K562 (cell line): Measurements from ENCODE around the gene RNASE8. TPM values are rescaled to one million over a fixed set of nuclear protein-coding genes. Genes with fewer than 3 reads are reported as not detected.

Experiments
- BRD4 ChIP-seq: fragments of 200-600 bp; sonication (generic); IDR thresholded peaks from 2 replicates; pipeline ENCODE4 v1.6.1; 2017; ENCODE audit warnings: inconsistent platforms
- CCNT2 ChIP-seq: IDR thresholded peaks from 2 replicates; pipeline ENCODE4 v1.6.1; 2011; ENCODE audit warnings: borderline replicate concordance, low read depth, mild to moderate bottlenecking, moderate library complexity, mixed read lengths, low read length; ENCODE audit not compliant: insufficient read length; ENCODE audit errors: extremely low read depth
- FOXP1 ChIP-seq: sonication (generic); formaldehyde crosslinking; IDR thresholded peaks from 2 replicates; pipeline ENCODE4 v1.8.0; 2022; ENCODE audit warnings: mild to moderate bottlenecking, missing genetic modification reagents
- HCFC1 ChIP-seq: IDR thresholded peaks from 2 replicates; pipeline ENCODE4 v1.6.1; 2012; ENCODE audit warnings: low read depth, low read length, improper control_type of control experiment
- HNRNPUL1 ChIP-seq: fragments of 200-400 bp; formaldehyde crosslinking; IDR thresholded peaks from 2 replicates; pipeline ENCODE4 v1.6.1; 2017; ENCODE audit warnings: low read length
- MCM2 ChIP-seq: fragments of 450-650 bp; IDR thresholded peaks from 2 replicates; pipeline ENCODE4 v1.6.1; 2017; ENCODE audit warnings: low read depth, mild to moderate bottlenecking
- MYC ChIP-seq, 2 experiments: fragments of 250-450 bp in 1 of 2; sonication (Bioruptor Pico) in 1 of 2; IDR thresholded peaks; 2 replicates each; pipeline versions ENCODE4 v1.5.1 to v1.6.1; 2012 to 2021; ENCODE audit warnings: low read depth in 2 of 2, borderline replicate concordance in 1 of 2, improper control_type of control experiment in 1 of 2, low read length in 1 of 2, mild to moderate bottlenecking in 1 of 2, moderate library complexity in 1 of 2
- PTBP1 ChIP-seq: fragments of 200-400 bp; formaldehyde crosslinking; IDR thresholded peaks from 2 replicates; pipeline ENCODE4 v1.6.1; 2017; ENCODE audit warnings: low read depth, low read length
- SMAD4 ChIP-seq: fragments of 250-450 bp; sonication (Bioruptor Pico); conservative IDR thresholded peaks from 2 replicates; pipeline ENCODE4 v1.8.0; 2021; ENCODE audit warnings: inconsistent platforms, mild to moderate bottlenecking, moderate library complexity
- ZFP1 ChIP-seq: fragments of 450-650 bp; formaldehyde crosslinking; IDR thresholded peaks from 2 replicates; pipeline ENCODE4 v1.4.0; 2020; ENCODE audit warnings: mild to moderate bottlenecking, mixed read lengths
- ZFP36 ChIP-seq: fragments of 150-350 bp; IDR thresholded peaks from 2 replicates; pipeline ENCODE4 v1.6.1; 2018; ENCODE audit warnings: low read length, low read depth; ENCODE audit not compliant: partially characterized antibody
- ZKSCAN1 ChIP-seq: fragments of 150-350 bp; IDR thresholded peaks from 2 replicates; pipeline ENCODE4 v1.6.1; 2016; ENCODE audit warnings: low read depth, low read length
- ZNF184 ChIP-seq: sonication (generic); formaldehyde crosslinking; IDR thresholded peaks from 2 replicates; pipeline ENCODE4 v1.5.0; 2020; ENCODE audit warnings: missing genetic modification reagents
- ZNF79 ChIP-seq: fragments of 250-450 bp; sonication (Bioruptor Pico); IDR thresholded peaks from 2 replicates; pipeline ENCODE4 v1.4.0; 2020; ENCODE audit warnings: low read depth, mild to moderate bottlenecking, moderate library complexity
- polyA plus RNA-seq, 8 experiments: library from polyadenylated mRNA; depleted of rRNA in 4 of 8; stranded (reverse) in 5 of 8; unstranded in 3 of 8; fragments of >200 nt; fragmentation: Nextera tagmentation in 2 of 8; fragmentation: Illumina TruSeq in 1 of 8; extraction: Ambion mirVana in 2 of 8; extraction: Trizol in 1 of 8; gene quantifications; 2 replicates each; pipeline versions ENCODE4 v1.2.1 to v1.2.3, GENCODE V29; 2011 to 2014; ENCODE audit warnings: inconsistent platforms in 1 of 8, missing spikeins in 1 of 8
- total RNA-seq, 7 experiments: library from RNA; depleted of rRNA in 6 of 7; stranded (reverse); fragments of >200 nt in 6 of 7; fragmentation: Illumina TruSeq in 2 of 7; extraction: Trizol in 2 of 7; gene quantifications; 2 replicates each; pipeline versions ENCODE4 v1.2.1 to v1.2.3, GENCODE V29; 2011 to 2021; ENCODE audit warnings: low replicate concordance in 1 of 7
- TF ChIP-seq, protein P1 (sequence below): fragments of 250-450 bp; sonication (Bioruptor Pico); IDR thresholded peaks from 2 replicates; pipeline ENCODE4 v1.5.1; 2021; ENCODE audit warnings: mild to moderate bottlenecking
- TF ChIP-seq, protein P2 (sequence below): sonication (generic); formaldehyde crosslinking; IDR thresholded peaks from 2 replicates; pipeline ENCODE4 v1.8.1; 2023; ENCODE audit warnings: mild to moderate bottlenecking, missing genetic modification reagents
- TF ChIP-seq, protein P3 (sequence below), 2 experiments: fragments of 450-650 bp; IDR thresholded peaks; 2 replicates each; pipeline ENCODE4 v1.6.1; 2018; ENCODE audit warnings: mild to moderate bottlenecking in 2 of 2, low read depth in 1 of 2; ENCODE audit not compliant: partially characterized antibody in 2 of 2

Gene RNASE8
- total and polyA plus RNA-seq, 9 of the 15 experiments (the other 6 are each of a cell fraction or from before 2014, with no cell fraction given): not detected

DNA sequence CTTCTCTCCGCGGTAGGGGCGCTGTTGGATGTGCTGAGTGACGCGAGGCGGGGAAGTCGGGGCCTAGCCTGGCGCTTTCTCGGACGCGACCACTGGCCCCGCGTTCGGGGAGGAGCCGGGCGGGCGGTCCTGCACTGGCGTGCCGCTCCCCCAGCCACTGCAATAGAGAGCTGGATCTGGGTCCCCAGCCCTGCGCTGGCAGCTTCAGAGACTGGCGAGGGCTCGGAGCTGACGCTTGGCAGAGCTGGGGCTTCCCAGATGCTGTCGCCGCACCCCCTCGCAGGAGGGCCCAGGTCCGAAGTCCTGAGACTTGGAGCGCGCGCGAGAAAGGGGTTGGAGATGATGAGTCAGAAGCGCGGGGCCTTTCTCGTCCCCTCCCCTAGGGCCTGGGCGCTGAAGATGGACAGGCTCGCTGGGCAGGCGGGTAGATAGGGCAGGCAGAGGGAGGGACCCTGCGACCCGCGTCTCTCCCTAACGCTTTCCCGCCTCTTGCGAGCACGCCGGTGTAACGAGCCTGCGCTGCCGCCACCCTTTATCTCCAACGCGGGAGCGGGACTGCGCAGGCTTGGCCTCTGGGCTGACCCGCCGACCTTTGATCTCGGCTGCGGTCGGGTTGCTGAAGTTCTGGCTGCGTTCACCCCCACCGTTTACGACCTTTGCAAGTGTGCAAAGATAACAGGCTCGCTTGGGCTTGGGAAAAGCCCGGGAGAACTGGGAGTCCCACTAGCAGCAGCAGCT lies 46.3 kb downstream of the RNASE8 start (continued):
- TF ChIP-seq, protein P1, sequence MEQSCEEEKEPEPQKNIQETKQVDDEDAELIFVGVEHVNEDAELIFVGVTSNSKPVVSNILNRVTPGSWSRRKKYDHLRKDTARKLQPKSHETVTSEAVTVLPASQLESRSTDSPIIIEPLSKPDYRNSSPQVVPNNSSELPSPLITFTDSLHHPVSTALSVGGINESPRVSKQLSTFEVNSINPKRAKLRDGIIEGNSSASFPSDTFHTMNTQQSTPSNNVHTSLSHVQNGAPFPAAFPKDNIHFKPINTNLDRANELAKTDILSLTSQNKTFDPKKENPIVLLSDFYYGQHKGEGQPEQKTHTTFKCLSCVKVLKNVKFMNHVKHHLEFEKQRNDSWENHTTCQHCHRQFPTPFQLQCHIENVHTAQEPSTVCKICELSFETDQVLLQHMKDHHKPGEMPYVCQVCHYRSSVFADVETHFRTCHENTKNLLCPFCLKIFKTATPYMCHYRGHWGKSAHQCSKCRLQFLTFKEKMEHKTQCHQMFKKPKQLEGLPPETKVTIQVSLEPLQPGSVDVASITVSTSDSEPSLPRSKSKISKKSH (CRISPR knock-in tag): no peak
- no peak for TF ChIP-seq BRD4
- TF ChIP-seq MYC (IDR thresholded peaks at IDR 0.05; ENCODE audit: low read depth, low read length): peak; percentile 4; the same call in 1 of the 2 replicates
- peak; percentile 18; the same call in 1 of the 2 replicates for TF ChIP-seq MYC (CRISPR knock-in tag; IDR thresholded peaks at IDR 0.05; ENCODE audit: borderline replicate concordance, low read depth)
- TF ChIP-seq SMAD4 (CRISPR knock-in tag): no peak; the same call in none of the 2 replicates
- TF ChIP-seq, protein P2, sequence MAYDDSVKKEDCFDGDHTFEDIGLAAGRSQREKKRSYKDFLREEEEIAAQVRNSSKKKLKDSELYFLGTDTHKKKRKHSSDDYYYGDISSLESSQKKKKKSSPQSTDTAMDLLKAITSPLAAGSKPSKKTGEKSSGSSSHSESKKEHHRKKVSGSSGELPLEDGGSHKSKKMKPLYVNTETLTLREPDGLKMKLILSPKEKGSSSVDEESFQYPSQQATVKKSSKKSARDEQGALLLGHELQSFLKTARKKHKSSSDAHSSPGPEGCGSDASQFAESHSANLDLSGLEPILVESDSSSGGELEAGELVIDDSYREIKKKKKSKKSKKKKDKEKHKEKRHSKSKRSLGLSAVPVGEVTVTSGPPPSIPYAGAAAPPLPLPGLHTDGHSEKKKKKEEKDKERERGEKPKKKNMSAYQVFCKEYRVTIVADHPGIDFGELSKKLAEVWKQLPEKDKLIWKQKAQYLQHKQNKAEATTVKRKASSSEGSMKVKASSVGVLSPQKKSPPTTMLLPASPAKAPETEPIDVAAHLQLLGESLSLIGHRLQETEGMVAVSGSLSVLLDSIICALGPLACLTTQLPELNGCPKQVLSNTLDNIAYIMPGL: 0 out of 2 replicates have a peak, but pooled peaks have one; percentile 2
- TF ChIP-seq ZNF79 (CRISPR knock-in tag): no peak
- TF ChIP-seq ZFP36: no peak
- no peak for TF ChIP-seq ZFP1 (CRISPR knock-in tag)
- 0 out of 2 replicates have a peak, but pooled peaks have one; percentile 23 for TF ChIP-seq ZKSCAN1
- TF ChIP-seq FOXP1 (CRISPR knock-in tag): peak; percentile 45; the same call in 1 of the 2 replicates
- TF ChIP-seq HNRNPUL1: no peak
- no peak for TF ChIP-seq ZNF184 (CRISPR knock-in tag)
- no peak for TF ChIP-seq MCM2
- TF ChIP-seq CCNT2: peak; percentile 17
- TF ChIP-seq PTBP1: no peak
- TF ChIP-seq, protein P3, sequence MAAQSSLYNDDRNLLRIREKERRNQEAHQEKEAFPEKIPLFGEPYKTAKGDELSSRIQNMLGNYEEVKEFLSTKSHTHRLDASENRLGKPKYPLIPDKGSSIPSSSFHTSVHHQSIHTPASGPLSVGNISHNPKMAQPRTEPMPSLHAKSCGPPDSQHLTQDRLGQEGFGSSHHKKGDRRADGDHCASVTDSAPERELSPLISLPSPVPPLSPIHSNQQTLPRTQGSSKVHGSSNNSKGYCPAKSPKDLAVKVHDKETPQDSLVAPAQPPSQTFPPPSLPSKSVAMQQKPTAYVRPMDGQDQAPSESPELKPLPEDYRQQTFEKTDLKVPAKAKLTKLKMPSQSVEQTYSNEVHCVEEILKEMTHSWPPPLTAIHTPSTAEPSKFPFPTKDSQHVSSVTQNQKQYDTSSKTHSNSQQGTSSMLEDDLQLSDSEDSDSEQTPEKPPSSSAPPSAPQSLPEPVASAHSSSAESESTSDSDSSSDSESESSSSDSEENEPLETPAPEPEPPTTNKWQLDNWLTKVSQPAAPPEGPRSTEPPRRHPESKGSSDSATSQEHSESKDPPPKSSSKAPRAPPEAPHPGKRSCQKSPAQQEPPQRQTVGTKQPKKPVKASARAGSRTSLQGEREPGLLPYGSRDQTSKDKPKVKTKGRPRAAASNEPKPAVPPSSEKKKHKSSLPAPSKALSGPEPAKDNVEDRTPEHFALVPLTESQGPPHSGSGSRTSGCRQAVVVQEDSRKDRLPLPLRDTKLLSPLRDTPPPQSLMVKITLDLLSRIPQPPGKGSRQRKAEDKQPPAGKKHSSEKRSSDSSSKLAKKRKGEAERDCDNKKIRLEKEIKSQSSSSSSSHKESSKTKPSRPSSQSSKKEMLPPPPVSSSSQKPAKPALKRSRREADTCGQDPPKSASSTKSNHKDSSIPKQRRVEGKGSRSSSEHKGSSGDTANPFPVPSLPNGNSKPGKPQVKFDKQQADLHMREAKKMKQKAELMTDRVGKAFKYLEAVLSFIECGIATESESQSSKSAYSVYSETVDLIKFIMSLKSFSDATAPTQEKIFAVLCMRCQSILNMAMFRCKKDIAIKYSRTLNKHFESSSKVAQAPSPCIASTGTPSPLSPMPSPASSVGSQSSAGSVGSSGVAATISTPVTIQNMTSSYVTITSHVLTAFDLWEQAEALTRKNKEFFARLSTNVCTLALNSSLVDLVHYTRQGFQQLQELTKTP (IDR thresholded peaks at IDR 0.05; ENCODE audit: low read depth in 1 of 2, partially characterized antibody in 2 of 2): no peak
- TF ChIP-seq HCFC1: no peak
